PFSK-1 (cell line): ENCODE results near the gene FAM227B.

Experiments used
- FOXP2 ChIP-seq: optimal IDR thresholded peaks from 2 replicates; pipeline ENCODE3; 2011; ENCODE audit warnings: borderline replicate concordance, control low read depth, inconsistent platforms; ENCODE audit not compliant: insufficient read depth; ENCODE audit errors: extremely low read length, extremely low read depth
- POLR2AphosphoS5 ChIP-seq: IDR thresholded peaks from 2 replicates; pipeline ENCODE4 v1.6.1; 2012; ENCODE audit warnings: low read depth, mild to moderate bottlenecking, control low read depth, low read length, moderate library complexity
- REST ChIP-seq, 2 experiments: IDR thresholded peaks; 2 replicates each; pipeline versions ENCODE4 v1.6.1 to v1.8.0; 2011 to 2012; ENCODE audit warnings: low read depth in 2 of 2, low read length in 2 of 2, control low read depth in 1 of 2, inconsistent platforms in 1 of 2, mild to moderate bottlenecking in 1 of 2, moderate library complexity in 1 of 2; ENCODE audit not compliant: insufficient read depth in 1 of 2
- SIN3A ChIP-seq: IDR thresholded peaks from 2 replicates; pipeline ENCODE4 v1.6.1; 2012; ENCODE audit warnings: mild to moderate bottlenecking, low read length, moderate library complexity, borderline replicate concordance; ENCODE audit not compliant: insufficient read depth
- TAF1 ChIP-seq: IDR thresholded peaks from 2 replicates; pipeline ENCODE4 v1.6.1; 2012; ENCODE audit warnings: low read length, control low read depth, borderline replicate concordance; ENCODE audit not compliant: insufficient read depth

FAM227B gene

DNA sequence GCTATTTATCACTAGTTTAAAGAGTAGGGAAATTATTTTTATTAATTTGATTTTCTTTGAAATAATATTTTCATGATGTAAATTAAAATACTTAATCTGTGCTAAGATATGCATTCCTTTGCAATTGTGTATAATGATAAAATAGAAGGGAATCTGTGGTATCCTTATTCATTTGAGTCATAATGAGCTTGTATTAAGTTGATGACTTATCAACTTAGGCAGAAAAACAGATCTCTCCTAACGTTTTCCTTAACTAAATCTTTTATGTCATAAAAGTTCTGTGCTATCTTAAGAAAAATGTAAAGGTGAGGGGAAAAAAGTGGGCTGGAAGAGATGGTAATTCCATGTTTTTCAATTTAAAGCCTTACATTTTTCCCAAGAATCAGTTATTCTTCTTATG, 195.7 kb downstream of the FAM227B start:
- TF ChIP-seq REST (IDR thresholded peaks at IDR 0.05; ENCODE audit: insufficient read depth in 1 of 2, low read depth in 2 of 2, low read length in 2 of 2): no peak
- TF ChIP-seq TAF1: no peak
- no peak for TF ChIP-seq SIN3A
- TF ChIP-seq POLR2AphosphoS5: no peak
- no peak for TF ChIP-seq FOXP2

- TF ChIP-seq TAF1 (no peak), FOXP2 (no peak), REST (IDR thresholded peaks at IDR 0.05; ENCODE audit: insufficient read depth in 1 of 2, low read depth in 2 of 2, low read length in 2 of 2) (no peak), POLR2AphosphoS5 (no peak), SIN3A (no peak)
These were observed 196.6 kb downstream of the FAM227B start for GRCh38 chr15:49423901-49424550.

GRCh38 chr15:49423021-49423420, 197.6 kb downstream of the FAM227B start, which contains the start of gene FGF7:
FGF7 (plus strand) TSS chr15:49423242; CDS start chr15:49424298, 1,056 bp downstream.
- TF ChIP-seq TAF1 (no peak), REST (IDR thresholded peaks at IDR 0.05; ENCODE audit: insufficient read depth in 1 of 2, low read depth in 2 of 2, low read length in 2 of 2) (no peak), POLR2AphosphoS5 (no peak), SIN3A (no peak), FOXP2 (no peak)

GRCh38 chr15:49421991-49422390, 198.6 kb downstream of the FAM227B start:
- TF ChIP-seq SIN3A (no peak), POLR2AphosphoS5 (no peak), TAF1 (peak; percentile 18; the same call in 1 of the 2 replicates), FOXP2 (no peak), REST (IDR thresholded peaks at IDR 0.05; ENCODE audit: insufficient read depth in 1 of 2, low read depth in 2 of 2, low read length in 2 of 2) (no peak)

DNA sequence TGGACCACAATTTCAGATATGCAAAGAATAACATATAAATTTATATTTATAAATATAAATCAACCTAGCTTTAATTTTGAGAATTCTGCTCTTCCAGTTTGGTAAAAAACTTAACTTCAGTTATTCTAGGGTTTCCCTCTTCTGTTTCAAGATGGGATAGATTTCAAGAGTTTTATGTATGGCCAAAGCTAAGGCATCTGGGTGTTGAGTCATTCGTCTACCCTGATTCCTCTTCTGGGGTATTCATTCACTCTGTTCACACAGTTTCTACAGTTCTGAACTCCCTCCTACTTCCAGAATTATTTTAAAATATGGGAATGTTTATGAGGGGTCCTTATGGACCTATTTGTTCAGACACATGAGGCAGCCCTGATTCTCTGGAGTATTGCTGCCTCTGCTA, 201.8 kb downstream of the FAM227B start:
- TF ChIP-seq TAF1 (no peak), FOXP2 (no peak), SIN3A (no peak), REST (IDR thresholded peaks at IDR 0.05; ENCODE audit: insufficient read depth in 1 of 2, low read depth in 2 of 2, low read length in 2 of 2) (no peak), POLR2AphosphoS5 (no peak)
